Measurements from ENCODE around the gene GART. TPM values are rescaled to one million over a fixed set of nuclear protein-coding genes. Genes with fewer than 3 reads are reported as not detected.

The GART gene
- total and polyA plus RNA-seq, 8 donors: 57.7 to 84.1 (median 79.2) TPM

DNA sequence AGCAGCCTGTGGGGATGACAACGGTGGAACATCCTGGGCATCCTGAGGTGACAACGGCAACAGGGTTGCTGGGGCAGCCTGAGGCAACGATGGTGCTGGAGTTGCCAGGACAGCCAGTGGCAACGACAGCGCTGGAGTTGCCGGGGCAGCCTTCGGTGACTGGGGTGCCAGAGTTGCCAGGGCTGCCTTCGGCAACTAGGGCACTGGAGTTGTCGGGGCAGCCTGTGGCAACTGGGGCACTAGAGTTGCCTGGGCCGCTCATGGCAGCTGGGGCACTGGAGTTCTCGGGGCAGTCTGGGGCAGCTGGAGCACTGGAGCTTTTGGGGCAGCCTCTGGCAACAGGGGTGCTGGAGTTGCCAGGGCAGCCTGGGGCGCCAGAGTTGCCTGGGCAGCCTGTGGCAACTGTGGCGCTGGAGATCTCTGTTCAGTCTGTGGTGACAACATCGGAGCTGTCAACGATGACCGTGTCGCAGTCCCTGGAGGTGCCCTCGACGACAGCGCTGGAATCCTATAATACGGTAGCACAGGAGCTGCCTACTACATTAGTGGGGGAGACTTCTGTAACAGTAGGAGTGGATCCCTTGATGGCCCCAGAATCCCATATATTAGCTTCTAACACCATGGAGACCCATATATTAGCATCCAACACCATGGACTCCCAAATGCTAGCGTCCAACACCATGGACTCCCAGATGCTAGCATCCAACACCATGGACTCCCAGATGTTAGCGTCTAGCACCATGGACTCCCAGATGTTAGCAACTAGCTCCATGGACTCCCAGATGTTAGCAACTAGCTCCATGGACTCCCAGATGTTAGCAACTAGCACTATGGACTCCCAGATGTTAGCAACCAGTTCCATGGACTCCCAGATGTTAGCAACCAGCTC is 9.1 kb upstream of the GART start:
- intact Hi-C loops (cut with DNase I): no loop called here
- H3K27me3 ChIP-seq: no peaks in the 10 kb centered on the region
- TF ChIP-seq, protein P1, sequence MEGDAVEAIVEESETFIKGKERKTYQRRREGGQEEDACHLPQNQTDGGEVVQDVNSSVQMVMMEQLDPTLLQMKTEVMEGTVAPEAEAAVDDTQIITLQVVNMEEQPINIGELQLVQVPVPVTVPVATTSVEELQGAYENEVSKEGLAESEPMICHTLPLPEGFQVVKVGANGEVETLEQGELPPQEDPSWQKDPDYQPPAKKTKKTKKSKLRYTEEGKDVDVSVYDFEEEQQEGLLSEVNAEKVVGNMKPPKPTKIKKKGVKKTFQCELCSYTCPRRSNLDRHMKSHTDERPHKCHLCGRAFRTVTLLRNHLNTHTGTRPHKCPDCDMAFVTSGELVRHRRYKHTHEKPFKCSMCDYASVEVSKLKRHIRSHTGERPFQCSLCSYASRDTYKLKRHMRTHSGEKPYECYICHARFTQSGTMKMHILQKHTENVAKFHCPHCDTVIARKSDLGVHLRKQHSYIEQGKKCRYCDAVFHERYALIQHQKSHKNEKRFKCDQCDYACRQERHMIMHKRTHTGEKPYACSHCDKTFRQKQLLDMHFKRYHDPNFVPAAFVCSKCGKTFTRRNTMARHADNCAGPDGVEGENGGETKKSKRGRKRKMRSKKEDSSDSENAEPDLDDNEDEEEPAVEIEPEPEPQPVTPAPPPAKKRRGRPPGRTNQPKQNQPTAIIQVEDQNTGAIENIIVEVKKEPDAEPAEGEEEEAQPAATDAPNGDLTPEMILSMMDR (IDR thresholded peaks at IDR 0.05): no peak
- no peak overlapping the region for H3K27ac ChIP-seq
- peaks cover 3 to 31% of the 10 kb centered on the region in 2 donors for H3K4me1 ChIP-seq
- ATAC-seq: no peak
- no peak for DNase-seq
- no peak overlapping the region for H3K4me3 ChIP-seq
- peaks cover 7 to 94% of the 10 kb centered on the region in 2 donors for H3K36me3 ChIP-seq
- no peaks in the 10 kb centered on the region for H3K9me3 ChIP-seq

DNA sequence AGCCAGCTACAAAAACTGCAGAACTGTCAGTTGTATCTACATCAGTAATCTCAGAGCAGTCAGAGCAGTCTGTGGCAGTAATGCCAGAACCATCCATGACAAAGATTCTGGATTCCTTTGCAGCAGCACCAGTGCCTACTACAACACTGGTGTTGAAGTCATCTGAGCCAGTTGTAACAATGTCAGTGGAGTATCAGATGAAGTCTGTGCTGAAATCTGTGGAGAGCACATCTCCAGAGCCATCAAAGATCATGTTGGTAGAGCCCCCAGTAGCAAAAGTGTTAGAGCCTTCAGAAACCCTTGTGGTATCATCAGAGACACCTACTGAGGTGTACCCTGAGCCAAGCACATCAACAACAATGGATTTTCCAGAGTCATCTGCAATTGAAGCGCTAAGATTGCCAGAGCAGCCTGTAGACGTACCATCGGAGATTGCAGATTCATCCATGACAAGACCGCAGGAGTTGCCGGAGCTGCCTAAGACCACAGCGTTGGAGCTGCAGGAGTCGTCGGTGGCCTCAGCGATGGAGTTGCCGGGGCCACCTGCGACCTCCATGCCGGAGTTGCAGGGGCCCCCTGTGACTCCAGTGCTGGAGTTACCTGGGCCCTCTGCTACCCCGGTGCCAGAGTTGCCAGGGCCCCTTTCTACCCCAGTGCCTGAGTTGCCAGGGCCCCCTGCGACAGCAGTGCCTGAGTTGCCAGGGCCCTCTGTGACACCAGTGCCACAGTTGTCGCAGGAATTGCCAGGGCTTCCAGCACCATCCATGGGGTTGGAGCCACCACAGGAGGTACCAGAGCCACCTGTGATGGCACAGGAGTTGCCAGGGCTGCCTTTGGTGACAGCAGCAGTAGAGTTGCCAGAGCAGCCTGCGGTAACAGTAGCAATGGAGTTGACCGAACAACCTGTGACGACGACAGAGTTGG is 8.2 kb upstream of the GART start:
- Histone ChIP-seq H3K9me3 (no peaks in the 10 kb centered on the region), H3K4me1 (peaks cover 12 to 31% of the 10 kb centered on the region in 2 donors), H3K27ac (no peak overlapping the region), H3K36me3 (peaks cover 7 to 87% of the 10 kb centered on the region in 2 donors), H3K27me3 (no peaks in the 10 kb centered on the region), H3K4me3 (no peak overlapping the region)
- intact Hi-C loops (cut with DNase I): no loop called here
- DNase-seq (no peak), ATAC-seq (no peak)
- TF ChIP-seq, protein P1 (IDR thresholded peaks at IDR 0.05): no peak

DNA sequence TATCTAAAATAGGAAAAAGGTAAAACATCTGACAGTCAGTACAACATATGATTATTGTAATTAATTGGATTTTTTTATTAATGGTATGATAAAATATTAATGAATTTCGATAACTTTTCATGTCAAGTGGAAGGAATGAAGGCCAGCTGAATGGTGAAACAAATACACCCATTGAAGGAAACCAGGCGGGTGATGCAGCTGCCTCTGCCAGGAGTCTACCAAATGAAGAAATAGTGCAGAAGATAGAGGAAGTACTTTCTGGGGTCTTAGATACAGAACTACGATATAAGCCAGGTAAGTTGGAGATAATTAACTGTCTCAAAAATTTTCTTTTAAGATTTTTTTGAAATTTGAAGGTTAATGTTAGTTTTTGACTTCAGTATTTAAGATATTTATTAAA is 4.2 kb upstream of the GART start:
- H3K27ac ChIP-seq: peak overlapping the region in 1 of 2 donors; percentile 7
- intact Hi-C loops (cut with DNase I): no loop called here
- H3K4me3 ChIP-seq: no peak overlapping the region
- no peak for ATAC-seq
- no peak for DNase-seq
- no peaks in the 10 kb centered on the region for H3K27me3 ChIP-seq
- H3K9me3 ChIP-seq: no peaks in the 10 kb centered on the region
- H3K4me1 ChIP-seq: peaks cover 17 to 43% of the 10 kb centered on the region in 2 donors
- TF ChIP-seq, protein P1 (IDR thresholded peaks at IDR 0.05): no peak
- peaks cover 0 to 48% of the 10 kb centered on the region in 2 donors for H3K36me3 ChIP-seq

GRCh38 chr21:33544451-33545195 is 2.7 kb upstream of the GART start:
- Histone ChIP-seq H3K4me3 (peak overlapping the region; percentile 61 to 81), H3K36me3 (peaks cover 0 to 34% of the 10 kb centered on the region in 2 donors), H3K27me3 (no peaks in the 10 kb centered on the region), H3K27ac (no peak overlapping the region), H3K9me3 (no peaks in the 10 kb centered on the region), H3K4me1 (peaks cover 17 to 53% of the 10 kb centered on the region in 2 donors)
- ATAC-seq (no peak), DNase-seq (no peak)
- TF ChIP-seq, protein P1 (IDR thresholded peaks at IDR 0.05): no peak
- intact Hi-C loops (cut with DNase I): no loop called here
